H1 (cell line): ENCODE data around the gene CCL3. TPM values are rescaled to one million over a fixed set of nuclear protein-coding genes. Genes with fewer than 3 reads are reported as not detected.

Experiments
- CTCF ChIA-PET: fragments of 300-600 bp; sonication (Branson Sonifier 250); formaldehyde crosslinking; loops from one replicate; lab custom pipeline; 2021; ENCODE audit not compliant: partially characterized antibody; lab: Charles Lee
- POLR2A ChIA-PET: fragments of 300-600 bp; sonication (Branson Sonifier 250); formaldehyde crosslinking; loops from one replicate; lab custom pipeline; 2021; ENCODE audit warnings: inconsistent platforms; ENCODE audit not compliant: partially characterized antibody; lab: Charles Lee
- DNase-seq, 2 experiments: peaks; one replicate each; pipeline versions ENCODE4 v3.0.0 to v3.0.0-alpha.2; 2010 to 2022; ENCODE audit warnings: low spot score in 2 of 2, low read depth in 1 of 2, mixed read lengths in 1 of 2
- FAIRE-seq: peaks from 2 replicates; lab custom pipeline; 2011; peaks lifted over from hg19 to GRCh38; lab: Jason Lieb, UNC
- H2AFZ ChIP-seq: 2 replicates; pipeline ENCODE4 v1.8.1; 2012; ENCODE audit warnings: low read length, inconsistent platforms
- H2AK5ac ChIP-seq: 2 replicates; pipeline ENCODE4 v1.6.1; 2013; ENCODE audit warnings: low read depth, low read length
- H2BK120ac ChIP-seq: replicated peaks from 2 replicates; pipeline ENCODE3; 2013; ENCODE audit warnings: low read depth, low read length, inconsistent platforms
- H2BK12ac ChIP-seq: 2 replicates; pipeline ENCODE4 v1.6.1; 2013; ENCODE audit warnings: low read depth, low read length
- H2BK15ac ChIP-seq: 2 replicates; pipeline ENCODE4 v1.6.1; 2013; ENCODE audit warnings: low read length
- H2BK20ac ChIP-seq: 2 replicates; pipeline ENCODE4 v1.6.1; 2013; ENCODE audit warnings: low read length
- H2BK5ac ChIP-seq: 2 replicates; pipeline ENCODE4 v1.6.1; 2013; ENCODE audit warnings: low read depth, low read length
- H3K14ac ChIP-seq: 2 replicates; pipeline ENCODE4 v1.6.1; 2013; ENCODE audit warnings: inconsistent platforms; ENCODE audit not compliant: insufficient read length
- H3K18ac ChIP-seq: 2 replicates; pipeline ENCODE4 v1.6.1; 2013; ENCODE audit warnings: low read length; ENCODE audit errors: extremely low read depth
- H3K23ac ChIP-seq: 2 replicates; pipeline ENCODE4 v1.6.1; 2013; ENCODE audit warnings: inconsistent platforms; ENCODE audit not compliant: insufficient read length
- H3K23me2 ChIP-seq: 2 replicates; pipeline ENCODE4 v1.6.1; 2013; ENCODE audit warnings: low read depth, low read length
- H3K27ac ChIP-seq: 2 replicates; pipeline ENCODE4 v1.6.1; 2011; ENCODE audit warnings: low read depth, low read length, inconsistent platforms
- H3K27me3 ChIP-seq, 4 experiments: replicated peaks in 1 of 4; 1 replicate in 1 of 4; 2 replicates in 3 of 4; pipeline versions ENCODE4 v1.6.1 to v1.8.1; 2011 to 2013; ENCODE audit warnings: low read length in 3 of 4, mild to moderate bottlenecking in 3 of 4, inconsistent platforms in 2 of 4, mixed read lengths in 2 of 4, moderate library complexity in 1 of 4; ENCODE audit not compliant: control insufficient read depth in 3 of 4, insufficient read depth in 3 of 4; ENCODE audit errors: extremely low read depth in 1 of 4
- H3K36me3 ChIP-seq, 4 experiments: 2 replicates each; pipeline versions ENCODE4 v1.6.1 to v1.8.1; 2011 to 2013; ENCODE audit warnings: mild to moderate bottlenecking in 4 of 4, low read length in 3 of 4, moderate library complexity in 2 of 4, control low read depth in 1 of 4, inconsistent platforms in 1 of 4; ENCODE audit not compliant: insufficient read depth in 4 of 4, control insufficient read depth in 2 of 4
- H3K4ac ChIP-seq: replicated peaks from 2 replicates; pipeline ENCODE3; 2013; ENCODE audit warnings: low read length, low read depth, mixed read lengths, inconsistent platforms; ENCODE audit not compliant: insufficient read length
- H3K4me1 ChIP-seq, 4 experiments: replicated peaks in 1 of 4; 1 replicate in 1 of 4; 2 replicates in 3 of 4; pipeline versions ENCODE4 v1.6.1 to v1.8.1; 2011 to 2013; ENCODE audit warnings: low read length in 3 of 4, inconsistent platforms in 2 of 4, mixed read lengths in 1 of 4; ENCODE audit not compliant: insufficient read depth in 4 of 4, control insufficient read depth in 3 of 4
- H3K4me2 ChIP-seq, 2 experiments: 2 replicates each; pipeline versions ENCODE4 v1.6.1 to v1.8.1; 2011 to 2013; ENCODE audit warnings: low read depth in 2 of 2, low read length in 2 of 2, control low read depth in 1 of 2, inconsistent platforms in 1 of 2, mild to moderate bottlenecking in 1 of 2; ENCODE audit not compliant: insufficient read depth in 1 of 2
- H3K4me3 ChIP-seq, 4 experiments: fragments of 200-600, 300-600 bp in 1 of 4; sonication (generic), shearing (Covaris generic), sonication (Bioruptor Twin) in 1 of 4; 2 replicates each; pipeline versions ENCODE4 v1.5.1 to v1.8.1; 2011 to 2016; ENCODE audit warnings: low read length in 4 of 4, low read depth in 3 of 4, control low read depth in 2 of 4, inconsistent platforms in 2 of 4, mild to moderate bottlenecking in 2 of 4, mixed read lengths in 1 of 4, moderate library complexity in 1 of 4; ENCODE audit not compliant: insufficient read depth in 2 of 4; ENCODE audit errors: extremely low read depth in 1 of 4
- H3K56ac ChIP-seq: replicated peaks from 2 replicates; pipeline ENCODE3; 2013; ENCODE audit warnings: low read depth, mild to moderate bottlenecking, mixed read lengths, low read length, inconsistent platforms; ENCODE audit not compliant: insufficient read length
- H3K79me1 ChIP-seq: 2 replicates; pipeline ENCODE4 v1.6.1; 2013; ENCODE audit warnings: low read depth, low read length, control low read depth
- H3K79me2 ChIP-seq, 2 experiments: 2 replicates each; pipeline versions ENCODE4 v1.6.1 to v1.8.1; 2012 to 2013; ENCODE audit warnings: low read length in 2 of 2, mild to moderate bottlenecking in 2 of 2, inconsistent platforms in 1 of 2; ENCODE audit not compliant: insufficient read depth in 2 of 2, control insufficient read depth in 1 of 2
- H3K9ac ChIP-seq, 4 experiments: replicated peaks in 1 of 4; 1 replicate in 1 of 4; 2 replicates in 3 of 4; pipeline versions ENCODE4 v1.6.1 to v1.8.1; 2011 to 2013; ENCODE audit warnings: low read depth in 3 of 4, low read length in 3 of 4, control low read depth in 2 of 4, mild to moderate bottlenecking in 2 of 4, moderate library complexity in 2 of 4, inconsistent platforms in 1 of 4; ENCODE audit errors: extremely low read depth in 1 of 4
- H3K9me3 ChIP-seq, 2 experiments: 2 replicates each; pipeline versions ENCODE4 v1.6.1 to v1.8.1; 2012 to 2013; ENCODE audit warnings: mild to moderate bottlenecking in 2 of 2, moderate library complexity in 2 of 2, control low read depth in 1 of 2, inconsistent platforms in 1 of 2, low read depth in 1 of 2, low read length in 1 of 2, mixed read lengths in 1 of 2; ENCODE audit not compliant: insufficient read depth in 2 of 2
- H4K20me1 ChIP-seq, 2 experiments: replicated peaks in 1 of 2; 2 replicates each; pipeline versions ENCODE3 to v1.8.1; 2011 to 2013; ENCODE audit warnings: inconsistent platforms in 2 of 2, low read length in 2 of 2, mild to moderate bottlenecking in 1 of 2; ENCODE audit not compliant: insufficient read depth in 2 of 2, control insufficient read depth in 1 of 2
- H4K5ac ChIP-seq: 2 replicates; pipeline ENCODE4 v1.6.1; 2013; ENCODE audit warnings: low read length, low read depth, mixed read lengths, inconsistent platforms; ENCODE audit not compliant: insufficient read length
- H4K8ac ChIP-seq: 2 replicates; pipeline ENCODE4 v1.8.0; 2013; ENCODE audit warnings: mild to moderate bottlenecking, moderate library complexity, low read length, inconsistent platforms; ENCODE audit not compliant: insufficient read depth; ENCODE audit errors: extremely low read depth
- H4K91ac ChIP-seq: replicated peaks from 2 replicates; pipeline ENCODE3; 2013; ENCODE audit warnings: low read length, mixed read lengths, inconsistent platforms; ENCODE audit not compliant: insufficient read length
- BACH1 ChIP-seq: IDR thresholded peaks from 2 replicates; pipeline ENCODE4 v1.6.1; 2012; ENCODE audit warnings: low read length, improper control_type of control experiment
- CBX8 ChIP-seq: fragments of 300-800, 300-1000 bp; sonication (generic); IDR thresholded peaks from 2 replicates; pipeline ENCODE4 v1.7.1; 2016; ENCODE audit warnings: low read depth, low read length, borderline replicate concordance
- GTF2F1 ChIP-seq: IDR thresholded peaks from 2 replicates; pipeline ENCODE4 v1.6.1; 2012; ENCODE audit warnings: low read depth, low read length, improper control_type of control experiment, borderline replicate concordance
- PHF8 ChIP-seq: fragments of 200-600 bp; sonication (generic); conservative IDR thresholded peaks from 2 replicates; pipeline ENCODE4 v1.7.1; 2012; ENCODE audit warnings: low read depth, mild to moderate bottlenecking, inconsistent platforms, low read length, moderate library complexity
- POU5F1 ChIP-seq: IDR thresholded peaks from 2 replicates; pipeline ENCODE4 v1.6.1; 2011; ENCODE audit warnings: low read depth, mild to moderate bottlenecking, low read length, moderate library complexity
- RXRA ChIP-seq: IDR thresholded peaks from 2 replicates; pipeline ENCODE4 v1.6.1; 2011; ENCODE audit warnings: low read depth, mild to moderate bottlenecking, low read length, moderate library complexity; ENCODE audit not compliant: insufficient read depth
- SP4 ChIP-seq: IDR thresholded peaks from 2 replicates; pipeline ENCODE4 v1.6.1; 2012; ENCODE audit warnings: low read length, inconsistent platforms
- SRF ChIP-seq: IDR thresholded peaks from 2 replicates; pipeline ENCODE4 v1.6.1; 2011; ENCODE audit warnings: mild to moderate bottlenecking, low read depth, low read length, moderate library complexity
- TAF7 ChIP-seq: optimal IDR thresholded peaks from 2 replicates; pipeline ENCODE3; 2011; ENCODE audit warnings: low read depth, mild to moderate bottlenecking, inconsistent platforms, low read length, moderate library complexity, borderline replicate concordance
- WGBS, 2 experiments: shearing (Covaris generic) in 1 of 2; methylation state at CpG; one replicate each; pipeline versions ENCODE4 v1.1.6 to v1.1.7; 2013 to 2015; ENCODE audit warnings: low lambda C conversion rate in 2 of 2, mixed read lengths in 2 of 2, inconsistent platforms in 1 of 2, low coverage in 1 of 2, missing lambda C conversion rate in 1 of 2; ENCODE audit not compliant: insufficient replicate concordance in 2 of 2, insufficient coverage in 1 of 2, insufficient read length in 1 of 2; ENCODE audit errors: extremely low coverage in 1 of 2, missing lambda C conversion rate in 1 of 2; 5-methylcytosine and 5-hydroxymethylcytosine counted together
- polyA plus RNA-seq, 7 experiments: library from polyadenylated mRNA; depleted of rRNA in 3 of 7; stranded (reverse) in 5 of 7; unstranded in 2 of 7; fragments of >200 nt in 5 of 7; fragments of 200-250 nt in 2 of 7; gene quantifications; 1 replicate in 5 of 7; 2 replicates in 1 of 7; 4 replicates in 1 of 7; pipeline versions ENCODE4 v1.2.1 to v1.2.3, GENCODE V29; 2011 to 2013; ENCODE audit warnings: missing spikeins in 2 of 7, mixed read lengths in 2 of 7
- total RNA-seq: library from RNA; stranded (reverse); fragmentation: NEBNext Ultra II Directional; extraction: Animal tissue kit (Norgen Biotek cat#: 25700); gene quantifications from 2 replicates; pipeline ENCODE4 v1.2.1, GENCODE V29; 2021
- TF ChIP-seq, protein P1 (sequence below): IDR thresholded peaks from 2 replicates; pipeline ENCODE4 v1.6.1; 2011; ENCODE audit warnings: low read depth, mild to moderate bottlenecking, low read length; ENCODE audit not compliant: insufficient read depth

The CCL3 gene
- total and polyA plus RNA-seq, 2 of the 8 experiments (the other 6 are each of a cell fraction or from before 2014, with no cell fraction given): not detected

DNA sequence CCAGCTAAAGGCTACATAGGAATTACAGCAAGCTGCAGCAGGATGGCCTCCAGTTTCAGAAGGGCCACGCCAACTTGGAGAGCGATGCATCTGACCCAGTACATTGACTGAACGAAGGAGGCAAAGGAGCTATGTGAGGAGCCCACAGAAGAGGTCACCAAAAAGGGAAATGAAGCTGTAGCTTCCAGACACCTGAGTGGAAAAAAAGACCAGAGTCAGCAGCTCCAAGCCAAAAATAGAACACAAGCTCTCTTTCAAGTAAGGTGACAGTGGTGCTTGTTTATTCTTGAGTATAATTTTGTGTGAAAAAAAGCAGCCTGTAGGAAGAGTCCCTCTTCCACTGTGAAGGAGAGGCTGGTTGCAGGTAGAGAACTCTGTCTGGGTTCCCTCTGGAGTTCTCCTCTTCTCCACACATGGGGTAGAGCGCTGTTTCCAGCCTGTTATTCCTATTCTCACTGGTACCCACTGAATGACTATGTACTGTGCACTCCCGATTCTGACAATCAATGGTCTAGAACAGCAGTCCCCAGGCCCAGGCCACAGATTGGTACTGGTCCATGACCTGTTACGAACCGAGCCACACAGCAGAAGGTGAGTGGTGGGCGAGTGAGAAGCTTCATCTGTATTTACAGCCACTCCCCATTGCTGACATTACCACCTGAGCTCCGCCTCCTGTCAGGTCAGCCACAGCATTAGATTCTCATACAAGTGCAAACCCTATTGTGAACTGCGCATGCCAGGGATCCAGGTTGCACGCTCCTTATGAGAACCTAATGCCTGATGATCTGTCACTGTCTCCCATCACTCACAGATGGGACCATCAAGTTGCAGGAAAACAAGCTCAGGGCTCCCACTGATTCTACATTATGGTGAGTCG is 28.8 kb upstream of the CCL3 start:
- FAIRE-seq (no peak), DNase-seq (no peak)
- Histone ChIP-seq H3K23ac (no peak overlapping the region), H3K14ac (no peak overlapping the region), H3K56ac (no peak overlapping the region), H3K79me1 (no peaks in the 10 kb centered on the region), H3K9me3 (no peaks in the 10 kb centered on the region), H3K4me2 (no peak overlapping the region), H2BK20ac (no peak overlapping the region), H2AK5ac (no peak overlapping the region), H3K18ac (no peak overlapping the region), H2BK120ac (no peak overlapping the region), H4K8ac (no peak overlapping the region), H3K4me3 (no peak overlapping the region), H3K4me1 (peaks cover 0 to 9% (median 1%) of the 10 kb centered on the region in 4 experiments; a peak in 4 of 7 replicates), H3K27me3 (no peaks in the 10 kb centered on the region), H2AFZ (no peak overlapping the region), H4K91ac (no peak overlapping the region), H3K9ac (no peak overlapping the region), H4K5ac (no peak overlapping the region), H2BK15ac (no peak overlapping the region), H3K27ac (no peak overlapping the region), H3K4ac (no peak overlapping the region), H2BK5ac (no peak overlapping the region), H3K79me2 (no peaks in the 10 kb centered on the region), H2BK12ac (no peak overlapping the region), H3K36me3 (no peaks in the 10 kb centered on the region), H3K23me2 (no peaks in the 10 kb centered on the region), H4K20me1 (peaks cover 0 to 1% of the 10 kb centered on the region in 2 experiments)
- 94% methylated on average over 12 of the region's 12 CpGs; no CpG with 5 or more reads in 1 of the 2 experiments for WGBS, 2 experiments
- CTCF ChIA-PET: interaction anchor here (1.9 to 3.6 kb wide), 2 partner anchors 14 to 30 kb away, joined by 6 to 11 read pairs; no protein-coding TSS in a partner anchor
- TF ChIP-seq BACH1 (no peak), RXRA (no peak), GTF2F1 (no peak), SRF (no peak), POU5F1 (no peak), CBX8 (no peak), PHF8 (no peak), TAF7 (no peak), SP4 (no peak)
- TF ChIP-seq, protein P1, sequence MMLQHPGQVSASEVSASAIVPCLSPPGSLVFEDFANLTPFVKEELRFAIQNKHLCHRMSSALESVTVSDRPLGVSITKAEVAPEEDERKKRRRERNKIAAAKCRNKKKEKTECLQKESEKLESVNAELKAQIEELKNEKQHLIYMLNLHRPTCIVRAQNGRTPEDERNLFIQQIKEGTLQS: no peak
- POLR2A ChIA-PET: interaction anchor here (0.6 kb wide), 1 partner anchor 10 kb away, joined by 3 read pairs; no protein-coding TSS in a partner anchor
